ENCODE results near the gene IP6K3. TPM values are rescaled to one million over a fixed set of nuclear protein-coding genes. Genes with fewer than 3 reads are reported as not detected.

IP6K3 gene
- total RNA-seq, 6 experiments from 2014 or later = 0.25 to 0.83 (median 0.50) TPM; not detected in 2

- Mint-ChIP-seq H3K27ac (no peak overlapping the region), H3K36me3 (ENCODE audit: low read depth) (no peaks in the 10 kb centered on the region), H3K9me3 (no peaks in the 10 kb centered on the region), H3K4me3 (no peak overlapping the region), H3K27me3 (ENCODE audit: insufficient read depth) (no peaks in the 10 kb centered on the region; the same call in 1 of the 2 replicates), H3K4me1 (ENCODE audit: low read depth) (peaks cover 24% of the 10 kb centered on the region)
- TF ChIP-seq CTCF (IDR thresholded peaks at IDR 0.05) = no peak
- no peak for DNase-seq
Measured at GRCh38 chr6:33742092-33742491, 4.6 kb downstream of the IP6K3 start.

- no peak for TF ChIP-seq CTCF (IDR thresholded peaks at IDR 0.05)
- Mint-ChIP-seq H3K4me1 (ENCODE audit: low read depth) (peaks cover 11% of the 10 kb centered on the region), H3K4me3 (no peak overlapping the region), H3K27me3 (ENCODE audit: insufficient read depth) (no peaks in the 10 kb centered on the region; the same call in 1 of the 2 replicates), H3K9me3 (no peaks in the 10 kb centered on the region), H3K27ac (no peak overlapping the region), H3K36me3 (ENCODE audit: low read depth) (no peaks in the 10 kb centered on the region)
- no peak for DNase-seq
Measured at GRCh38 chr6:33740794-33741193, 5.9 kb downstream of the IP6K3 start.

GRCh38 chr6:33740204-33740608 is 6.5 kb downstream of the IP6K3 start:
- H3K36me3 Mint-ChIP-seq (ENCODE audit: low read depth) = no peaks in the 10 kb centered on the region
- no peak for DNase-seq

GRCh38 chr6:33739571-33739970 is 7.1 kb downstream of the IP6K3 start:
- no peaks in the 10 kb centered on the region; the same call in 1 of the 2 replicates for H3K4me1 Mint-ChIP-seq (ENCODE audit: low read depth)
- no peaks in the 10 kb centered on the region for H3K9me3 Mint-ChIP-seq
- no peak overlapping the region for H3K4me3 Mint-ChIP-seq
- no peak for DNase-seq
- no peak for TF ChIP-seq CTCF (IDR thresholded peaks at IDR 0.05)
- no peaks in the 10 kb centered on the region for H3K36me3 Mint-ChIP-seq (ENCODE audit: low read depth)
- H3K27me3 Mint-ChIP-seq (ENCODE audit: insufficient read depth) = no peaks in the 10 kb centered on the region; the same call in 1 of the 2 replicates
- H3K27ac Mint-ChIP-seq = no peak overlapping the region

More at GRCh38 chr6:33740204-33740608, 6.5 kb downstream of the IP6K3 start:
- Mint-ChIP-seq H3K27me3 (ENCODE audit: insufficient read depth) (no peaks in the 10 kb centered on the region; the same call in 1 of the 2 replicates), H3K4me3 (no peak overlapping the region), H3K4me1 (ENCODE audit: low read depth) (peaks cover 5% of the 10 kb centered on the region), H3K27ac (no peak overlapping the region), H3K9me3 (no peaks in the 10 kb centered on the region)
- no peak for TF ChIP-seq CTCF (IDR thresholded peaks at IDR 0.05)

GRCh38 chr6:33738879-33739278 is 7.8 kb downstream of the IP6K3 start:
- Mint-ChIP-seq H3K9me3 (no peaks in the 10 kb centered on the region), H3K27me3 (ENCODE audit: insufficient read depth) (no peaks in the 10 kb centered on the region; the same call in 1 of the 2 replicates), H3K4me3 (no peak overlapping the region), H3K27ac (no peak overlapping the region), H3K36me3 (ENCODE audit: low read depth) (no peaks in the 10 kb centered on the region), H3K4me1 (ENCODE audit: low read depth) (no peaks in the 10 kb centered on the region; the same call in 1 of the 2 replicates)
- no peak for TF ChIP-seq CTCF (IDR thresholded peaks at IDR 0.05)
- DNase-seq = no peak

GRCh38 chr6:33738153-33738552 is 8.6 kb downstream of the IP6K3 start:
- Mint-ChIP-seq H3K27ac (no peak overlapping the region), H3K4me3 (no peak overlapping the region), H3K36me3 (ENCODE audit: low read depth) (no peaks in the 10 kb centered on the region), H3K27me3 (ENCODE audit: insufficient read depth) (peaks cover 4% of the 10 kb centered on the region), H3K9me3 (no peaks in the 10 kb centered on the region), H3K4me1 (ENCODE audit: low read depth) (no peaks in the 10 kb centered on the region; the same call in 1 of the 2 replicates)
- DNase-seq = no peak
- TF ChIP-seq CTCF (IDR thresholded peaks at IDR 0.05) = no peak
